GM19035 (cell line): Measurements from ENCODE around the gene NELL1.

Source experiments
- ATAC-seq: cut with Tn5 transposase; IDR thresholded peaks from one replicate; pipeline ENCODE4 v1.9.1; 2021; ENCODE audit not compliant: unreplicated experiment

NELL1 gene

GRCh38 chr11:21543901-21544300, 874.5 kb downstream of the NELL1 start:
- no peak for ATAC-seq

GRCh38 chr11:21545699-21546098, 876.3 kb downstream of the NELL1 start:
- no peak for ATAC-seq

- no peak for ATAC-seq
These were observed 877.3 kb downstream of the NELL1 start for GRCh38 chr11:21546703-21547102.

- ATAC-seq = no peak
These were observed 883.5 kb downstream of the NELL1 start for GRCh38 chr11:21552911-21553310.

GRCh38 chr11:21553795-21554194, 884.4 kb downstream of the NELL1 start:
- ATAC-seq = no peak

- ATAC-seq = no peak
These were observed 884.9 kb downstream of the NELL1 start for GRCh38 chr11:21554284-21554683.

- no peak for ATAC-seq
These were observed 887.5 kb downstream of the NELL1 start for GRCh38 chr11:21556926-21557325.

- ATAC-seq = no peak
These were observed 891.1 kb downstream of the NELL1 start for GRCh38 chr11:21560466-21560975.

GRCh38 chr11:21561581-21561980, 892.2 kb downstream of the NELL1 start:
- no peak for ATAC-seq

GRCh38 chr11:21564095-21564494, 894.7 kb downstream of the NELL1 start:
- ATAC-seq = no peak

- no peak for ATAC-seq
These were observed 895.7 kb downstream of the NELL1 start for GRCh38 chr11:21564833-21565682.

- no peak for ATAC-seq
These were observed 897.2 kb downstream of the NELL1 start for GRCh38 chr11:21566521-21567117.

- ATAC-seq = no peak
These were observed 898.4 kb downstream of the NELL1 start for GRCh38 chr11:21567645-21568290.

- ATAC-seq = no peak
These were observed 902.8 kb downstream of the NELL1 start for GRCh38 chr11:21572210-21572609.

GRCh38 chr11:21582791-21583190, 913.4 kb downstream of the NELL1 start:
- no peak for ATAC-seq

- no peak for ATAC-seq
These were observed 919.4 kb downstream of the NELL1 start for GRCh38 chr11:21588754-21589153.

GRCh38 chr11:21602699-21603098, 933.3 kb downstream of the NELL1 start:
- ATAC-seq = no peak

- ATAC-seq = no peak
These were observed 934.5 kb downstream of the NELL1 start for GRCh38 chr11:21603886-21604285.

GRCh38 chr11:21604564-21604963, 935.2 kb downstream of the NELL1 start:
- ATAC-seq = no peak

GRCh38 chr11:21612326-21612725, 942.9 kb downstream of the NELL1 start:
- ATAC-seq = no peak

GRCh38 chr11:21614961-21615360, 945.6 kb downstream of the NELL1 start:
- ATAC-seq = no peak

- ATAC-seq = no peak
These were observed 946.6 kb downstream of the NELL1 start for GRCh38 chr11:21615955-21616371.
